Gastroesophageal sphincter (tissue), 4 donors: ENCODE data around the gene NANS. TPM values are rescaled to one million over a fixed set of nuclear protein-coding genes. Genes with fewer than 3 reads are reported as not detected.

Experiments used
- ATAC-seq: fragments of 150-250 bp; one replicate; pipeline ENCODE4 v1.9.1; 2016; ENCODE audit warnings: mild to moderate bottlenecking, moderate library complexity
- H3K27ac ChIP-seq, 4 donors: fragments of 200-600 bp; sonication (generic) in 3 of 4; 1 replicate in 3 of 4; 2 replicates in 1 of 4; pipeline ENCODE4 v1.5.1; 2016 to 2019
- H3K27me3 ChIP-seq: fragments of 200-600 bp; sonication (generic); one replicate; pipeline ENCODE4 v1.5.1; 2019
- H3K36me3 ChIP-seq, 2 donors: fragments of 200-600 bp; sonication (generic); one replicate each; pipeline ENCODE4 v1.5.1; 2019; ENCODE audit warnings: control low read depth in 1 of 2
- H3K4me1 ChIP-seq, 3 donors: fragments of 200-600 bp; sonication (generic); 1 replicate in 2 of 3; 2 replicates in 1 of 3; pipeline ENCODE4 v1.5.1; 2016 to 2019; ENCODE audit warnings: control low read depth in 2 of 3
- H3K4me3 ChIP-seq, 2 donors: fragments of 200-600 bp; sonication (generic); one replicate each; pipeline ENCODE4 v1.5.1; 2019; ENCODE audit warnings: mild to moderate bottlenecking in 1 of 2, moderate library complexity in 1 of 2
- H3K9me3 ChIP-seq, 3 donors: fragments of 200-600 bp; sonication (generic); one replicate each; pipeline ENCODE4 v1.5.1; 2017 to 2019; ENCODE audit warnings: control low read depth in 2 of 3
- CTCF ChIP-seq, 4 experiments: fragments of 200-600 bp in 2 of 4; fragments of 450-650 bp in 2 of 4; sonication (generic) in 1 of 4; IDR thresholded peaks; one replicate each; pipeline ENCODE4 v1.5.1; 2017 to 2019; ENCODE audit warnings: antibody characterized with exemption in 4 of 4, mild to moderate bottlenecking in 2 of 4, moderate library complexity in 2 of 4
- EP300 ChIP-seq: sonication (generic); formaldehyde crosslinking; IDR thresholded peaks from one replicate; pipeline ENCODE4 v1.6.1; 2017; ENCODE audit warnings: antibody characterized with exemption, mild to moderate bottlenecking
- POLR2A ChIP-seq, 2 donors: fragments of 450-650 bp; IDR thresholded peaks; one replicate each; pipeline ENCODE4 v1.6.1; 2017; ENCODE audit warnings: antibody characterized with exemption in 2 of 2, mild to moderate bottlenecking in 2 of 2, moderate library complexity in 1 of 2
- POLR2AphosphoS5 ChIP-seq: sonication (generic); formaldehyde crosslinking; IDR thresholded peaks from one replicate; pipeline ENCODE4 v1.6.1; 2017; ENCODE audit warnings: antibody characterized with exemption
- WGBS, 2 donors: methylation state at CpG; one replicate each; pipeline ENCODE4 v1.1.5; 2018; ENCODE audit warnings: low coverage in 1 of 2; 5-methylcytosine and 5-hydroxymethylcytosine counted together
- total RNA-seq, 4 donors: library from RNA; depleted of rRNA; stranded (reverse); fragments of >200 nt; gene quantifications; one replicate each; pipeline ENCODE4 v1.1.0, GENCODE V29; 2016

Gene NANS
- total RNA-seq, 4 donors from 2014 or later: 21.5 to 58.3 (median 40.0) TPM

- no peaks in the 10 kb centered on the region for H3K4me1 ChIP-seq
- TF ChIP-seq EP300: no peak
- no peak for TF ChIP-seq POLR2AphosphoS5
- TF ChIP-seq CTCF (IDR thresholded peaks at IDR 0.05): no peak
- TF ChIP-seq POLR2A (IDR thresholded peaks at IDR 0.05): no peak
- H3K9me3 ChIP-seq: no peaks in the 10 kb centered on the region
- ATAC-seq: peak; percentile 46
- H3K36me3 ChIP-seq: peaks cover 0 to 47% of the 10 kb centered on the region in 2 donors
- no peak overlapping the region for H3K27ac ChIP-seq
- H3K27me3 ChIP-seq: no peaks in the 10 kb centered on the region
- 83% methylated on average over 5 to 7 of the region's 8 CpGs for WGBS, 2 donors
- no peak overlapping the region for H3K4me3 ChIP-seq
Measured at GRCh38 chr9:98022447-98022846, 34.1 kb upstream of the NANS start.

- H3K27ac ChIP-seq: no peak overlapping the region
- peaks cover 0 to 25% of the 10 kb centered on the region in 2 donors for H3K36me3 ChIP-seq
- WGBS, 2 donors: 100% methylated on average over 1 of the region's 1 CpG
- no peaks in the 10 kb centered on the region for H3K4me1 ChIP-seq
- H3K4me3 ChIP-seq: no peak overlapping the region
- H3K27me3 ChIP-seq: no peaks in the 10 kb centered on the region
- H3K9me3 ChIP-seq: no peaks in the 10 kb centered on the region
- ATAC-seq: no peak
- TF ChIP-seq CTCF (IDR thresholded peaks at IDR 0.05) (no peak), EP300 (no peak), POLR2AphosphoS5 (no peak), POLR2A (IDR thresholded peaks at IDR 0.05) (no peak)
Measured at GRCh38 chr9:98024702-98025101, 31.8 kb upstream of the NANS start.

- Histone ChIP-seq H3K36me3 (no peaks in the 10 kb centered on the region), H3K9me3 (no peaks in the 10 kb centered on the region), H3K27me3 (peaks cover 13% of the 10 kb centered on the region), H3K4me3 (no peak overlapping the region), H3K27ac (no peak overlapping the region), H3K4me1 (peaks cover 0 to 6% (median 4%) of the 10 kb centered on the region in 3 donors)
- TF ChIP-seq EP300: no peak
- no peak for TF ChIP-seq CTCF (IDR thresholded peaks at IDR 0.05)
- TF ChIP-seq POLR2A (IDR thresholded peaks at IDR 0.05): no peak
- TF ChIP-seq POLR2AphosphoS5: no peak
- ATAC-seq: no peak
Measured at GRCh38 chr9:98031169-98031568, 25.4 kb upstream of the NANS start.

- H3K36me3 ChIP-seq: no peaks in the 10 kb centered on the region
- no peak for TF ChIP-seq CTCF (IDR thresholded peaks at IDR 0.05)
- TF ChIP-seq POLR2A (IDR thresholded peaks at IDR 0.05): no peak
- TF ChIP-seq EP300: no peak
- no peak for TF ChIP-seq POLR2AphosphoS5
- H3K27ac ChIP-seq: no peak overlapping the region
- WGBS, 2 donors: 75% methylated on average over 1 of the region's 1 CpG; no CpG with 5 or more reads in 1 of the 2 donors
- no peaks in the 10 kb centered on the region for H3K9me3 ChIP-seq
- no peak overlapping the region for H3K4me3 ChIP-seq
- no peak for ATAC-seq
- H3K4me1 ChIP-seq: peaks cover 0 to 6% (median 4%) of the 10 kb centered on the region in 3 donors
- H3K27me3 ChIP-seq: peaks cover 13% of the 10 kb centered on the region
Measured at GRCh38 chr9:98031935-98032334, 24.6 kb upstream of the NANS start.

- H3K27ac ChIP-seq: no peak overlapping the region
- ATAC-seq: peak; percentile 76
Measured at GRCh38 chr9:98034593-98035546, 21.7 kb upstream of the NANS start.

More at GRCh38 chr9:98034593-98035546, 21.7 kb upstream of the NANS start:
- TF ChIP-seq POLR2AphosphoS5 (no peak), CTCF (IDR thresholded peaks at IDR 0.05) (peak; percentile 83 to 89 (median 86))
- WGBS, 2 donors: 52 to 53% methylated on average over 6 to 7 of the region's 20 CpGs
- Histone ChIP-seq H3K4me3 (peak overlapping the region in 1 of 2 donors; percentile 20), H3K36me3 (no peaks in the 10 kb centered on the region), H3K27me3 (peaks cover 13% of the 10 kb centered on the region), H3K4me1 (peaks cover 0 to 6% (median 4%) of the 10 kb centered on the region in 3 donors), H3K9me3 (no peaks in the 10 kb centered on the region)
